GM12892 (cell line): ENCODE measurements around the gene SLC35G4.

ENCODE experiments used
- POLR2A ChIP-seq: IDR thresholded peaks from 2 replicates; pipeline ENCODE4 v1.6.1; 2011; ENCODE audit warnings: low read depth, low read length, control low read depth
- POLR2AphosphoS5 ChIP-seq: IDR thresholded peaks from 2 replicates; pipeline ENCODE4 v1.6.1; 2011; ENCODE audit warnings: low read depth, low read length, control low read depth
- TAF1 ChIP-seq: IDR thresholded peaks from 2 replicates; pipeline ENCODE4 v1.6.1; 2011; ENCODE audit warnings: low read depth, mild to moderate bottlenecking, control low read depth, low read length, borderline replicate concordance

- TF ChIP-seq POLR2A (no peak), POLR2AphosphoS5 (no peak), TAF1 (no peak)
These were observed 47.8 kb downstream of the SLC35G4 start for GRCh38 chr18:11657152-11657551.
